Activated naive CD4-positive, alpha-beta T cell treated with Interleukin-2 at 50 U/mL for 16 hours (primary cell): ENCODE measurements around the gene AK3.
"Not testable (repeated sequence)": the region's sequence is repeated elsewhere in the genome, so short reads cannot be mapped to it uniquely, and the experiment has no call there.

Experiments used
- DNase-seq: peaks from one replicate; pipeline ENCODE4 v3.0.0-alpha.2; 2020

Gene AK3

GRCh38 chr9:4662989-4663792 is 77.8 kb downstream of the AK3 start:
- no peak for DNase-seq

GRCh38 chr9:4662108-4662988 is 78.7 kb downstream of the AK3 start, which contains the start of gene PLPP6:
TSS of gene PLPP6 (plus strand) at chr9:4662294. CDS start at chr9:4662376, 82 bp downstream.
- peak; percentile 74 for DNase-seq

- no peak for DNase-seq
Observed at GRCh38 chr9:4661611-4662010, 79.4 kb downstream of the AK3 start.

GRCh38 chr9:4661165-4661564 is 79.8 kb downstream of the AK3 start:
- DNase-seq = no peak

- DNase-seq = not testable (repeated sequence)
Observed at GRCh38 chr9:4660665-4661064, 80.3 kb downstream of the AK3 start.
